HEK293T (cell line): ENCODE measurements around the gene FBXO17.

Experiments
- ARNT ChIP-seq: fragments of 450-650 bp; IDR thresholded peaks from 2 replicates; pipeline ENCODE4 v1.6.1; 2017; ENCODE audit warnings: mild to moderate bottlenecking
- BHLHE40 ChIP-seq: fragments of 450-650 bp; IDR thresholded peaks from 2 replicates; pipeline ENCODE4 v1.6.1; 2016; ENCODE audit warnings: mild to moderate bottlenecking, moderate library complexity, borderline replicate concordance
- CTBP1 ChIP-seq: fragments of 450-650 bp; IDR thresholded peaks from 2 replicates; pipeline ENCODE4 v1.6.1; 2016; ENCODE audit warnings: borderline replicate concordance
- FOXK2 ChIP-seq: fragments of 450-650 bp; IDR thresholded peaks from 2 replicates; pipeline ENCODE4 v1.6.1; 2016; ENCODE audit warnings: mild to moderate bottlenecking
- FOXM1 ChIP-seq: fragments of 450-650 bp; IDR thresholded peaks from 2 replicates; pipeline ENCODE4 v1.6.1; 2017; ENCODE audit warnings: mild to moderate bottlenecking, borderline replicate concordance
- LEF1 ChIP-seq: fragments of 450-650 bp; IDR thresholded peaks from 2 replicates; pipeline ENCODE4 v1.6.1; 2017; ENCODE audit warnings: mild to moderate bottlenecking, borderline replicate concordance
- SP1 ChIP-seq: fragments of 450-650 bp; IDR thresholded peaks from 2 replicates; pipeline ENCODE4 v1.6.1; 2017
- TF ChIP-seq, protein P1 (sequence below): fragments of 450-650 bp; IDR thresholded peaks from 2 replicates; pipeline ENCODE4 v1.6.1; 2016

DNA sequence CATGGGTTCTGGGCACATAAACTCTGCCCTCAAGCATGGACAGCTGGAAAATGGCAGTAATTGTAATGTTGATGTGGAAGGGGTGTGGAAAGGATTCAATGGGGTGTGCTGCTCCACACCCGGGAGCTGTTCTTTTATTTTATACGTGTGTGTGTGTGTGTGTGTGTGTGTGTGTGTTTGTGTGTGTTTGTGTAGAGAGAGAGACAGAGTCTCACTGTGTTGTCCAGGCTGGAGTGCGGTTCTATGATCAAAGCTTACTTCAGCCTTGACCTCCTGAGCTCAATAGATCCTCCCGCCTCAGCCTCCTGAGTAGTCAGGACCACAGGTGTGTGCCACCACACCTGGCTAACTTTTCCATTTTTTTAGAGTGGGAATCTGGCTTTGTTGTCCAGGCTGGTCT, 42.0 kb downstream of the FBXO17 start:
- TF ChIP-seq FOXK2 (no peak), ARNT (no peak), CTBP1 (no peak), SP1 (no peak), LEF1 (no peak), FOXM1 (no peak), BHLHE40 (no peak)
- TF ChIP-seq, protein P1, sequence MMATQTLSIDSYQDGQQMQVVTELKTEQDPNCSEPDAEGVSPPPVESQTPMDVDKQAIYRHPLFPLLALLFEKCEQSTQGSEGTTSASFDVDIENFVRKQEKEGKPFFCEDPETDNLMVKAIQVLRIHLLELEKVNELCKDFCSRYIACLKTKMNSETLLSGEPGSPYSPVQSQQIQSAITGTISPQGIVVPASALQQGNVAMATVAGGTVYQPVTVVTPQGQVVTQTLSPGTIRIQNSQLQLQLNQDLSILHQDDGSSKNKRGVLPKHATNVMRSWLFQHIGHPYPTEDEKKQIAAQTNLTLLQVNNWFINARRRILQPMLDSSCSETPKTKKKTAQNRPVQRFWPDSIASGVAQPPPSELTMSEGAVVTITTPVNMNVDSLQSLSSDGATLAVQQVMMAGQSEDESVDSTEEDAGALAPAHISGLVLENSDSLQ: no peak
